Uterus (tissue), 2 donors: Measurements from ENCODE around the gene ANKRD11.

Source experiments
- POLR2A ChIP-seq, 2 donors: fragments of 450-650 bp; IDR thresholded peaks; one replicate each; pipeline ENCODE4 v1.6.1; 2016; ENCODE audit warnings: antibody characterized with exemption in 2 of 2, mild to moderate bottlenecking in 1 of 2, moderate library complexity in 1 of 2
- TF ChIP-seq, protein P1 (sequence below), 4 experiments: fragments of 200-600 bp in 2 of 4; fragments of 450-650 bp in 2 of 4; sonication (generic) in 2 of 4; IDR thresholded peaks; one replicate each; pipeline ENCODE4 v1.5.1; 2016 to 2019; ENCODE audit warnings: antibody characterized with exemption in 4 of 4, mild to moderate bottlenecking in 2 of 4, moderate library complexity in 1 of 4

GRCh38 chr16:89523680-89524344 is 33.5 kb upstream of the ANKRD11 start:
- TF ChIP-seq, protein P1, sequence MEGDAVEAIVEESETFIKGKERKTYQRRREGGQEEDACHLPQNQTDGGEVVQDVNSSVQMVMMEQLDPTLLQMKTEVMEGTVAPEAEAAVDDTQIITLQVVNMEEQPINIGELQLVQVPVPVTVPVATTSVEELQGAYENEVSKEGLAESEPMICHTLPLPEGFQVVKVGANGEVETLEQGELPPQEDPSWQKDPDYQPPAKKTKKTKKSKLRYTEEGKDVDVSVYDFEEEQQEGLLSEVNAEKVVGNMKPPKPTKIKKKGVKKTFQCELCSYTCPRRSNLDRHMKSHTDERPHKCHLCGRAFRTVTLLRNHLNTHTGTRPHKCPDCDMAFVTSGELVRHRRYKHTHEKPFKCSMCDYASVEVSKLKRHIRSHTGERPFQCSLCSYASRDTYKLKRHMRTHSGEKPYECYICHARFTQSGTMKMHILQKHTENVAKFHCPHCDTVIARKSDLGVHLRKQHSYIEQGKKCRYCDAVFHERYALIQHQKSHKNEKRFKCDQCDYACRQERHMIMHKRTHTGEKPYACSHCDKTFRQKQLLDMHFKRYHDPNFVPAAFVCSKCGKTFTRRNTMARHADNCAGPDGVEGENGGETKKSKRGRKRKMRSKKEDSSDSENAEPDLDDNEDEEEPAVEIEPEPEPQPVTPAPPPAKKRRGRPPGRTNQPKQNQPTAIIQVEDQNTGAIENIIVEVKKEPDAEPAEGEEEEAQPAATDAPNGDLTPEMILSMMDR (IDR thresholded peaks at IDR 0.05), result no peak
- TF ChIP-seq POLR2A (IDR thresholded peaks at IDR 0.05), result no peak
